Heart left ventricle (tissue), 16 donors: ENCODE results near the gene FBXO3. TPM values are rescaled to one million over a fixed set of nuclear protein-coding genes. Genes with fewer than 3 reads are reported as not detected.
A peak's percentile ranks its signal among the peaks of the same experiment; 100 is the strongest.
"Not testable (repeated sequence)": the region's sequence is repeated elsewhere in the genome, so short reads cannot be mapped to it uniquely, and the experiment has no call there.

Experiments used
- ATAC-seq, 4 donors: fragments of 200-7000 bp; cut with Tn5 transposase; one replicate each; pipeline ENCODE4 v1.9.1; 2020 to 2022; ENCODE audit warnings: moderate library complexity in 4 of 4, mild to moderate bottlenecking in 3 of 4, moderate number of reproducible peaks in 1 of 4
- DNase-seq, 5 donors: peaks; one replicate each; pipeline ENCODE4 v3.0.0-alpha.2; 2020
- H3K27ac ChIP-seq, 12 donors: fragments of 200-600 bp; sonication (generic) in 4 of 12; one replicate each; pipeline versions ENCODE4 v1.5.0 to v1.8.0; 2016 to 2022; ENCODE audit warnings: mild to moderate bottlenecking in 2 of 12
- H3K27me3 ChIP-seq, 9 donors: fragments of 200-600 bp; sonication (generic) in 2 of 9; one replicate each; pipeline versions ENCODE4 v1.5.1 to v1.8.0; 2016 to 2022; ENCODE audit warnings: mild to moderate bottlenecking in 3 of 9
- H3K36me3 ChIP-seq, 9 donors: fragments of 200-600 bp; sonication (generic) in 2 of 9; one replicate each; pipeline versions ENCODE4 v1.5.0 to v1.8.0; 2018 to 2022; ENCODE audit warnings: mild to moderate bottlenecking in 2 of 9
- H3K4me1 ChIP-seq, 12 donors: fragments of 200-600 bp; sonication (generic) in 4 of 12; one replicate each; pipeline versions ENCODE4 v1.5.0 to v1.8.0; 2016 to 2022; ENCODE audit warnings: mild to moderate bottlenecking in 3 of 12
- H3K4me3 ChIP-seq, 12 donors: fragments of 200-600 bp; sonication (generic) in 4 of 12; one replicate each; pipeline versions ENCODE4 v1.5.0 to v1.8.0; 2017 to 2022; ENCODE audit warnings: mild to moderate bottlenecking in 9 of 12, moderate library complexity in 4 of 12
- H3K9me3 ChIP-seq, 12 donors: fragments of 200-600 bp; sonication (generic) in 4 of 12; one replicate each; pipeline versions ENCODE4 v1.5.0 to v1.8.0; 2016 to 2022; ENCODE audit warnings: mild to moderate bottlenecking in 1 of 12
- CTCF ChIP-seq, 12 donors: fragments of 200-600 bp; sonication (generic) in 4 of 12; IDR thresholded peaks; one replicate each; pipeline versions ENCODE4 v1.5.0 to v1.8.0; 2018 to 2022; ENCODE audit warnings: antibody characterized with exemption in 12 of 12, mild to moderate bottlenecking in 5 of 12
- POLR2A ChIP-seq, 2 donors: fragments of 450-650 bp; IDR thresholded peaks; one replicate each; pipeline ENCODE4 v1.6.1; 2017; ENCODE audit warnings: antibody characterized with exemption in 2 of 2, mild to moderate bottlenecking in 2 of 2, moderate library complexity in 2 of 2
- WGBS, 4 donors: extraction: QIAGEN DNeasy Blood & Tissue Kit in 2 of 4; methylation state at CpG; one replicate each; pipeline versions ENCODE4 v1.1.5 to v1.1.7; 2013 to 2018; 5-methylcytosine and 5-hydroxymethylcytosine counted together
- intact Hi-C, 10 donors: fragments of 100-400 bp; cut with DNase I; formaldehyde crosslinking; loops; one replicate each; pipeline versions ENCODE4 v1.11.1 to v1.14.2; 2022
- polyA plus RNA-seq, 2 donors: library from polyadenylated mRNA; stranded (reverse); fragments of 200-250 nt; gene quantifications; one replicate each; pipeline ENCODE4 v1.2.3, GENCODE V29; 2013
- total RNA-seq, 9 donors: library from RNA; depleted of rRNA in 2 of 9; stranded (reverse); fragments of >200 nt in 2 of 9; fragmentation: NEBNext Ultra II Directional in 3 of 9; extraction: Animal tissue kit (Norgen Biotek cat#: 25700) in 3 of 9; gene quantifications; one replicate each; pipeline versions ENCODE4 v1.1.0 to v1.2.4, GENCODE V29; 2016 to 2023
- donor health status: ischemic (EF 13 %, LVEDD 7.1; RV severe dilation, severe dysfunction).
- donor health status: healthy with polysubstance abuse.
- donor health status: DM: no; HTN: yes; CAD: no.
- donor health status: DM: no; HTN: no; CAD: no.
- donor health status: ischemic (EF 25% LVEDD 6.9; RV normal size, moderate dysfunction).
- donor health status: ischemic (EF 25% LVEDD 5.7; RV mildly dilated, moderate dysfunction).
- donor health status: healthy.
- donor health status: DM: yes; HTN: yes; CAD: no.
- donor health status: ischemic (EF 35%, LVEDD 5.7; RV mildly dilated, moderate dysfunction).
- donor health status: nonischemic (EF 11% LVEDD 7.7; RV severe dilation, severe dysfunction).
- donor health status: DM: yes; HTN: yes; CAD: no.
- donor health status: PGD.
- donor health status: ischemic (EF 29% LVEDD 5.4; RV normal size, mild dysfunction).
- donor health status: nonischemic (EF 23%, LVEDD 6.1; RV moderate dilation, normal function).

Gene FBXO3
- total and polyA plus RNA-seq, 11 donors = 25.7 to 72.8 (median 49.8) TPM

GRCh38 chr11:33708985-33709384, 65.3 kb downstream of the FBXO3 start:
- Histone ChIP-seq H3K4me1 (peaks cover 14 to 87% (median 66%) of the 10 kb centered on the region in 12 donors), H3K36me3 (peaks cover 0 to 92% (median 72%) of the 10 kb centered on the region in 9 donors), H3K4me3 (no peak overlapping the region), H3K27ac (peak overlapping the region in 6 of 12 donors; percentile 27 to 90 (median 72)), H3K27me3 (no peaks in the 10 kb centered on the region), H3K9me3 (no peaks in the 10 kb centered on the region)
- TF ChIP-seq POLR2A (IDR thresholded peaks at IDR 0.05) (no peak), CTCF (IDR thresholded peaks at IDR 0.05) (no peak)
- intact Hi-C loops = no loop called here
- ATAC-seq (no peak), DNase-seq (no peak)
- 47 to 70% (median 67%) methylated on average over 1 of the region's 1 CpG for WGBS, 4 donors

- ATAC-seq (peak in 3 of 4 donors; percentile 57 to 74 (median 70)), DNase-seq (peak in 1 of 5 donors; percentile 51)
- Histone ChIP-seq H3K4me1 (peaks cover 19 to 87% (median 68%) of the 10 kb centered on the region in 12 donors), H3K27ac (peak overlapping the region; percentile 38 to 91 (median 70)), H3K36me3 (peaks cover 0 to 80% (median 60%) of the 10 kb centered on the region in 9 donors)
- intact Hi-C loops, H3K27me3 ChIP-seq, H3K4me3 ChIP-seq, H3K9me3 ChIP-seq: not testable (repeated sequence)
- 20 to 39% (median 25%) methylated on average over 1 to 2 of the region's 2 CpGs for WGBS, 4 donors
Measured at GRCh38 chr11:33707831-33708230, 66.5 kb downstream of the FBXO3 start.

GRCh38 chr11:33706966-33707365, 67.4 kb downstream of the FBXO3 start:
- Histone ChIP-seq H3K36me3 (peaks cover 0 to 71% (median 51%) of the 10 kb centered on the region in 9 donors), H3K27me3 (no peaks in the 10 kb centered on the region), H3K4me3 (no peak overlapping the region), H3K27ac (peak overlapping the region; percentile 38 to 91 (median 70)), H3K4me1 (peaks cover 19 to 87% (median 72%) of the 10 kb centered on the region in 12 donors), H3K9me3 (no peaks in the 10 kb centered on the region)
- intact Hi-C loops = no loop called here
- TF ChIP-seq CTCF (IDR thresholded peaks at IDR 0.05) (no peak), POLR2A (IDR thresholded peaks at IDR 0.05) (no peak)
- no peak for DNase-seq
- WGBS, 4 donors = 62 to 77% (median 68%) methylated on average over 2 of the region's 2 CpGs
- peak in 1 of 4 donors; percentile 19 for ATAC-seq

GRCh38 chr11:33706546-33706945, 67.8 kb downstream of the FBXO3 start:
- Histone ChIP-seq H3K36me3 (peaks cover 0 to 67% (median 47%) of the 10 kb centered on the region in 9 donors), H3K4me1 (peaks cover 19 to 90% (median 74%) of the 10 kb centered on the region in 12 donors), H3K27me3 (no peaks in the 10 kb centered on the region), H3K4me3 (no peak overlapping the region), H3K27ac (peak overlapping the region; percentile 38 to 91 (median 70)), H3K9me3 (no peaks in the 10 kb centered on the region)
- TF ChIP-seq CTCF (IDR thresholded peaks at IDR 0.05) = no peak
- TF ChIP-seq POLR2A (IDR thresholded peaks at IDR 0.05) = no peak
- intact Hi-C loops = no loop called here
- ATAC-seq (no peak), DNase-seq (no peak)
- 49 to 64% (median 50%) methylated on average over 2 of the region's 2 CpGs for WGBS, 4 donors
